NCI-H2196 (cell line): ENCODE data around the gene PINLYP.
A peak's percentile ranks its signal among the peaks of the same experiment; 100 is the strongest.
"Not testable (repeated sequence)": the region's sequence is repeated elsewhere in the genome, so short reads cannot be mapped to it uniquely, and the experiment has no call there.

Experiments
- DNase-seq: peaks from one replicate; lab custom pipeline; 2025; ENCODE audit not compliant: unreplicated experiment; lab: John Stamatoyannopoulos, UW

PINLYP gene

DNA sequence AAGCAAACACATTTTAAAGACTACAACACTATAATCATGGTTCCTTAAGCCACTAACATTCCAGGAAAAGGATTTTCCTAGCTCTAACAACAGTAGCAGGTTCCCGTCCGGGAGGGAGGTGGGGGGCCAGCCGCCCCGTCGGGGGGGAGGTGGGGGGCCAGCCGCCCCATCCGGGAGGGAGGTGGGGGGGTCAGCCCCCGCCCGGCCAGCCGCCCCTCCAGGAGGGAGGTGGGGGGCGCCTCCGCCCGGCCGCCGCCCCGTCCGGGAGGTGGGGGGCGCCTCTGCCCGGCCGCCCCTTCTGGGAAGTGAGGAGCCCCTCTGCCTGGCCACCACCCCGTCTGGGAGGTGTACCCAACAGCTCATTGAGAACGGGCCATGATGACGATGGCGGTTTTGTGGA is 27.7 kb upstream of the PINLYP start:
- not testable (repeated sequence) for DNase-seq

DNA sequence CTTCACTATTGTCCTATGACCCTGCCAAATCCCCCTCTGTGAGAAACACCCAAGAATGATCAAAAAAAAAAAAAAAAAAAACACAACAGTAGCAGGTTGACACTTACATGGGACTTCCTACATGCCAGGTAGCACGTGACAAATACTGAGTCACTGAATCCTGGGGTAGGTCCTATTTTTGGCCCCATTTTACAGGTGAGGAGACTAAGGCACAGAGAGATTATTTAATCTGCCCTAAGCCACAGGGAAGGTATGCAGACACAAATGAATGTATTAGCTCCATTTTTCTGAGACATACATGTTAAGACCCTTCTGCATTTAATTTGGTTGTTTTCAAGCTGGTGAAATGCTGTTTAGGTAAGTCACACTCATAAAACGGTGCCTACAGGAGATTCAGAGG is 26.9 kb upstream of the PINLYP start:
- no peak for DNase-seq

DNA sequence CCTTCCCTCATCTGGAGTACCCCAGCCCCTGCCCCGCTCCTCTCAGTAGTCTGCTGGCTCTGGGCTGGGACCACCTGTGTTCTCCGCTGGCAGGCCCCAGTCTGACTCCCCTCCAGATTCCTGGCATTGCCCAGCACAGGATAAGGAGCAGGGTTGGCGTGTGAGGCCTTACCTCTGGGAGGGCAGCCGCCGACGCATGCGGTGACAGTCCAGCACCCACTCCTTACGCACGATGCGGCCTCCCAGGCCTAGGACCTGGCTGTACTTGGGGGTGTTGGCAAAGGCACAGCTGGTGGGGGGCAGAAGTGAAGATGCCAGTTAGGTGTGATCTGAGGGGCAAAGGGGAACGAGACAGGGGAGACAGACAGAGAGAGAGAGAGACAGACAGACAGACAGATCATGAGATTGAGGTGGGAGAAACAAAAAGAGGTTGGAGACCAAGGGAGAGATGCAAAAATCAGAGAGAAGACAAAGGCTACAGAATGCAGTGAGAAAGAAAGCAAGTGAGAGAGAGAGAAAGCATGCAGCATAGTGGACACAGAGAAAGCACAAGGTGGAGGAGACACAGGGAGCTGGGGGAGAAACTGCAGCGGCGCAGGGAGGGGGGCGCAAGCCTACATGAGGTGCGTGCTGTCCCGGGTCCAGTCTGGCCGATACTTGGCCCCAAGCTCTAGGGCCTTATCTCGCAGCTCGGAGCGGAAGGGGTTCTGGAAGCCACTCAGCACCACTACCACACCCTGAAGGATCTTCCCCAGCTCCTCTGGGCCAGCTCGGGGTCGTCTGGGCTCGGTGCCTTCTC is 24.0 kb upstream of the PINLYP start:
- no peak for DNase-seq

DNA sequence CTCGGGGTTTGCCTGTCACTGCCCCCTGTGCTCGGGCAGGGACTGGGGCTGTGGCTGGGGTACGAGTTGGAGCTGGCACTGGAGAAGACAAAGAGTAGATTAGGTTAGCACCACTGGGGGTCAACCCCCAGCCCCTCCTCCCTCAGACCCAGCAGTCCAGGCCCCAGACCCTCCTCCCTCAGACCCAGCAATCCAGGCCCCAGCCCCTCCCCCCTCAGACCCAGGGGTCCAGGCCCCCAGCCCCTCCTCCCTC is 23.5 kb upstream of the PINLYP start:
- DNase-seq: no peak

DNA sequence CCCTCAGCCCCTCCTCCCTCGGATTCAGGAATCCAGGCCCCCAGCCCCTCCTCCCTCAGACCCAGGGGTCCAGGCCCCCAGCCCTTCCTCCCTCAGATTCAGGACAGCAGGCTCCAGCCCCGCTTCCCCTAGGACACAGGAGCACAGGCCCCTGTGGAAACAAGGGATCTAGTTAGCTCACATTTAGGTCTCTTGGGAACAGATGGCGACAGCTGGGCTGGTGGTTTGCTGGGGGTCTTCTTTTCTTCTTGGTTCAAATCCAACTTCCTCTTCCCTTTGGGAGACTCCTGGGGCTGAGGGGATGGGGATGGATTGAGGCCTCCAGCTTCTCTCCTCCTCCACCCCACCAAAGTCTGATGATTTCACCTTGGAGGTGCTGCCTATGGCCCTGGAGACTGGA is 23.0 kb upstream of the PINLYP start:
- DNase-seq: no peak

DNA sequence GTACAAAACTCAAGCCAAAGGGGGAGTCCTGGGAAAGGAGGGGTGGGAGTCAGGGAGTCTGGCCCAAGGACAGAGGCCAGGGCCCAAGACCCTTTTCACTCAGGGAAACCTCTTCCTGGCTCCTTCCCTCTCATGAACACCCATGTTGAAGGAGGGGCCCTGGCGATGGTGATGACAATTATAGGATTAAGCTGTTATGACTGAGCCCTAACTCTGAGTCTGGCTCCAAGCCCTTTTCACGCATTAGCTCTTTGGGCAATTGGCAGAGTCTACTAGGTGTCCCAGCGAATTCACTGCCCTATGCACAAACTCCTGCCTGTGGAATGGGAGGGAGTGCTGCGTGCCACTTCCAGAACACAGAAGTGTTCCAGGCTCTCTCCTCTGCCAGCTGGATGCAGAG is 21.9 kb upstream of the PINLYP start:
- DNase-seq: no peak

DNA sequence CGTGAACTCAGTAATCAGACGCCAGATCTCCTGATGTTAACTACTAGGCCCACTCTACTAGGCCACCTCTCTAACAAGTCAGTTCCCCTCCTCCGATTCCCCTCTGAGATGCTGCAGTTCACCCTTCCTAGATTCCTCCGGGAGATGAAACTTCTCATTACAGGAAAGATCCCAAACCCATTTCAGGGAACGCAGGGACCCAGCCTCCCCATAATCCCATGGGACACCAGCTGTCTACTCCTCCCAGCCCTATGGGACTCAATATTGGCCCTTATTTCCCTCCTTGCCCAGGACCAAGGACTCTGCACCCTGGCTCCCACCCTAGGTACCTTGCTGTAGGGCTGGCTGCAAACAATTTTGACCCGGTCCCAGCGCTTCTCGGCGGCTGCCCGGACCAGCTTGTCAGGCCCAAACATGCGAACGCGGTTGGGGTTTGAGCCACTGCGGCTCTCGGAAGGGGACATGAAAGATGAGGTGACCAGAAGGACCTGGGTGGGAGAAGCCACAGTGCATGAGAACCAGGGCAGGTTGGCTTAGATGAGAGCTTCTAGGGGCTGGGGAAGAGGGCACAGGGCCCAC is 21.2 kb upstream of the PINLYP start:
- no peak for DNase-seq

DNA sequence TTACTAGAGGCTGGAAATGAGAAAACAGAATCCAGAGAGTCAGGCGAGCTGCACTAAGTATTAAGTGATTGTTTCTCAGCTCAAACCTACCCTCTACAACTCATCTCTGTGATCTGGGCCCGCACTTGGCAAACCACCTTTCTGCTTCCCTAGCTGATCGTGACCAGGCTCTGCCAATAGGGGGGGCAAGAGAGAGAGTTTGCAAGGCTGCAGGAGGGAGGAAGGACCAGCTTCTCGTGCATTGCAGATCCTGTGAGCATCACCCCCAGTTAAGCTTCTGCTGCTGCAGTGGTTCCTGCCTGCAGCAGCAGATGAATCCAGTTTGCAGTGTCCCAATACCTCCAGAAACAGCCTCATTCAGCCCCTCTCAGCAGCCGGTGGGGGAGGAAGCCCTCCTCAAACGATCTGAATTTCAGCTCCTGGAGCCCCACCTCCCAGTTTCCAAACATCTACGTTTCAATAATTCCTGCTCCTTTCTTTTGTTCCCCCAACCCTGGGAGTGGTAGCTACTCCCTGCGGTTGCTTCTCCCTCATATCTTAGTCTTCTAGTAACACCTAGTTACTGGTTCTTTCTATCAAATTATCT is 20.3 kb upstream of the PINLYP start:
- peak; percentile 78 for DNase-seq

DNA sequence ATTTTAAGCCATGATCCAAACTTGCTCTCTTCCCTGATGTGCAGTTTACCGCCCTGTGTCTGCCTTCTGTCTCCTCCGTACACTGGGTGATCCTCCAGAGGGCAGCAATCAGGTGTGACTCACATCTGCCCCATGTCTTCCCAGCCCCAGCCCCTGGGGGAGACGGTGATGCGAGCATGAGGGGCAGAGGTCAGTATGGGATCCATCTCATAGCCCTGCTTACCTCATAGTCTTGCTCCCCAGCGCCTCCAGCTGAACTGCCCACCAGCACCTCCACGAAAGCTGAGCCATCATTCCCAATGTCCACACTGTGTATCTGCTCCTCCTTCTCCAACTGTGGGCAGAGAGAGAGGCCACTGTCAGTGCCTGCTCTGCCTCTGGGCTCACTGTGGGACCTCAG is 14.9 kb upstream of the PINLYP start:
- no peak for DNase-seq

DNA sequence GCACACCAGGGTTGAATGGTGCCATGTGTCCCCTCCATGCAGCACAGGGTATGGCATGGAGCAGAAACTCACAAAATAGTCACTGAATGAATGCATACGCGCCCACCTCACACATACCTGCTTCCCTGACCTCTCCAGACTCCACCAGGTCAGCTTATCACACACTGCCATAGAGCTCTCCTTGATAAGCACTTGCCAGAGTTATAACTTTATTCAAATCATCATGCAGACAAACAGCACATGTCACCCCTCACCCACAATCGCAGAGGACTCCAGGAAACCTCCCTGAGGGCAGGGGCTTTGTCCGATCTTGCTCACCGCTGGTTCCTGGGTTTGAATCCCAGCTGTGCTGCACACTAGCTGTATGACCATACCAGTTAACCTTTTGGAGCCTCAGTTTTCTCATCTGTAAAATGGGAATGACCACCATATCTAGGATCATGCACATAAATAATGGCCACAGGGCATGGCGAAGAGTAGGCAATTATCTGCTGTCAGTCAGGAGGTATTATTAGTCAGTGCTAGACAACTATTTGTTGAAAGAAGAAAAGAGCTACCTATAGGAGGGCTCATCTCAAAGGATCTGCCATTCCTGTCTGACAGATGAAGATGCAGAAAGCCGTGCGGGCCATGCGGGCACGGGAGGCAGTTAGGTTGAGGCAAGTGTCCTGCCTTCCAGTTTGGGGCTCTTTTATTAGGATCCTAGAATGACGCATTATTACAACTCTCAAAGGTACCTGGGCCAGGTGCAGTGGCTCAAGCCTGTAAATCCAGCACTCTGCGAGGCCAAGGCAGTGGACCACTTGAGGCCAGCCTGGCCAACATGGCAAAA is 14.2 kb upstream of the PINLYP start:
- no peak for DNase-seq

DNA sequence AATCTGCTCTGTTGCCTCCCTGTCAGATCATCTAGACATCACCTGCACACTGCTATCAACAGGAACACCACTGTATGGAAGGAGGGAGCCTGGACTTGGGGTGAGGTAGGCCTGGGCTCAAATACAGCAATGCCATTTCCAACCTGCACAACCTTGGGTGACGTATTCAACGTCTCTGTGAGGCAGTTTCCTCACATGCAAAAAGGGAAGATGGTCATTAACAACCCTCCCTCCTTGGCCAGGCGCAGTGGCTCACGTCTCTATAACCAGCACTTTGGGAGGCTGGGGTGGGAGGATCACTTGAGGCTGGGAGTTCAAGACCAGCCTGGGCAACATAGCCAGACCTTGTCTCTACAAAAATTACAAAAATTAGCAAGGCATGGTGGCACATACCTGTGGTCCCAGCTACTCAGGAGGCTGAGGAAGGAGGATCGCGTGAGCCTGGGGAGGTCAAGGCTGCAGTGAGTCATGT is 13.3 kb upstream of the PINLYP start:
- no peak for DNase-seq

DNA sequence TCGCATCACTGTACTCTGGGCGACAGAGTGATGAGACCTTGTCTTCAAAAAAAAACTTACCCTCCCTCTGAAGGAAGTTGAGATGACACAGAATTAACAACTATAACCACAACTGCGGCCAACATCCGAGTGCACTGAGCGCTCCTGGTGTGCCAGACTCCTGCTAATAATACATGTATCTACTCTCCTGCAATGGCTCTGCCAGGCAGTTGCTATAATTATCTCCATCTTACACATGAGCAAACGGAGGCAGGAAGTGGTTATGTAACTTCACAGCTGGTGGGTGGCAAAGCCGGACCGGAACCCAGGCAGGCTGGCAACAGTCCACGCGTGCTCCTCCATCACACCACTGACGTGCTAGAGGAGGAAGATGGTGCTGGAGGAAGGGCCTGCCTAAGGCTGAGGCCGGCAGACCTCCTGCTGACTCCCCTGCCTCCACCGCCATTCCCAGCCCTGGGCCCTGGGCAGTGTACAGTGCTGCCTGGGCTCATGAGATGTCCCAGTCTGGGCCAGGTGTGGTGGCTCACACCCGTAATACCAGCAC is 12.8 kb upstream of the PINLYP start:
- peak; percentile 80 for DNase-seq

DNA sequence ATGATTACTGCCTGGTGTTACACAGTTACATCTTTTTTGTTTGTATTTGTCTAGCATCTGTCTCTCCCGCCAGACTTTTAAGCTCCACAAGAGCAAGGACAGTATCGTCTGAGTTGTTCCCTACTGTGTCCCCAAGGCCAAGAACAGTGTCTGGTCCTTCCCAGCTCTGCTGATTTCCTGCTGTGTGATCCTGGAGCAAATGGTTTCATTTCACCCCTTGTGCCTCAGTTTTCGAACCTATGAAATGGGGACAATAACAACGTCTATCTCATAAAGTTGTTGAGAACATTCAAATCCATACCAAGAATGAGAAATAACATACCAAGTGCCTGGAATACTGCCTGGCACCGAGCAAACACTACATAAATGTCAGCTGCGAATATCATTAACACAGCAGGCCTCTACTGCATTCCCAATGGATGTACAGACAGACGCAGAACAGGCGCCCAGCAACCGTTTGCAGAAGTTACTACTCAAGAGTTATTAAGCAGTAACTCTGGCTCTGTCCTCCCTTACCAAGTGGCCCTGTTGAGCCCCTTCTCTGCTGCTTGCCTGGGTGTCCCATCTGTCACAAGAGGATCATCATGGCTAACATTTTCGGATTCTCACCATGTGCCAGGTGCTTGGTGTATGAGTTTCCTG is 11.7 kb upstream of the PINLYP start:
- no peak for DNase-seq

DNA sequence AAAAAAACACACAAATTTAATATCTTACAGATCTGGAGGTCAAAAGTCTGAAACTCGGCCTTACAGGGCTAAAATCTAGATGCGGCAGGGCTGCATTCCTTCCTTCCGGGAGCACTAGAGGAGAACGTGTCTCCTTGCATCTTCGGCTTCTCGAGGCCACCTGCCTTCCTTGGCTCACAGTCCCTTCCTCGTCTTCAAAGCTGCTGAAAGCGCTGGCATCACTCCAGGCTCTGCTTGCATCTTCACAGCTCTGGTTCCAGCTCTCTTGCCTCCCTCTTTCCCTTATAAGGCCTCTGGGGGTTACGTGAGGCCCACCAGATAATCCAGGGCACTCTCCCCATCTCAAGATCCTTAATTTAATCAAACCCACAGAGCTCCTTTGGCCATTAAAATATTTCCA is 10.8 kb upstream of the PINLYP start:
- DNase-seq: no peak

DNA sequence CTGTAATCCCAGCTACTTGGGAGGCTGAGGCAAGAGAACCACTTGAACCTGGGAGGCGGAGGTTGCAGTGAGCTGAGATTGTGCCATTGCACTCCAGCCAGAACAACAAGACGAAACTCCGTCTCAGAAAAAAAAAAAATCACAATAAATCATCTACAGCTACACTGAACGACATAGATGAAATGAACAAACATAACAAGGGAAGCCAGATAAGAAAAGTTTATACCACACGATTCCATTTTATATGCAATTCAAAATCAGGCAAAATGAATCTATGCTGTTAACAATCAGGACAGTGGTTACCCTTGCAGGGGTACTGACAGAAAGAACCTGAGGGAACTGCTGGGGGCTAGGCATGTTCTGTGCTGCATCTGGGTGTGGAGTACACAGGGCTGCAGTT is 5.9 kb upstream of the PINLYP start:
- no peak for DNase-seq

DNA sequence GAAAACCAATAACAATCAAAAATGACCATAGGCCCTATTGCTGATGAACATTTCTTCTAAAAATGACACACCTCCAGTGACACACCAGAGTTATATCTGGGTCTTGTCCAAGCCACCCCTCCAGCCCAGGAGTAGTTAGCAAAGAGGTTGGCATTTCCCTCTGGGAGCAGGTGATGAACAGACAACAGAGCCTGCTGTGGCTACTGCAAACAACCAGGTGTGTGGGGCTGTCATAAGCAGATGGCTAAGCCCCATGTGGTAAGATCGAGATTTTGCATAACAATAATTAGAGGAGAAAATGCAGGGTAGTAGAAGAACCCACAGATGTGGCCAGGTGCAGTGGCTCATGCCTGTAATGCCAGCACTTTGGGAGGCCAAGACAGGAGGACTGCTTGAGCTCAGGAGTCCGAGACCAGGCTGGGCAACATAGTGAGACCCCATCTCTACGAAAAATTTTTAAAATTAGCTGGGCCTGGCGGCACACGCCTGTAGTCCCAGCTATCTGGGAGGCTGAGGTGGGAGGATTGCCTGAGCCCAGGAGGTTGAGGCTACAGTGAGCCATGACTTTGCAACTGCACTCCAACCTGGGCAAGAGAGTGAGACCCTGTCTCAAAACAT is 5.3 kb upstream of the PINLYP start:
- DNase-seq: peak; percentile 83

DNA sequence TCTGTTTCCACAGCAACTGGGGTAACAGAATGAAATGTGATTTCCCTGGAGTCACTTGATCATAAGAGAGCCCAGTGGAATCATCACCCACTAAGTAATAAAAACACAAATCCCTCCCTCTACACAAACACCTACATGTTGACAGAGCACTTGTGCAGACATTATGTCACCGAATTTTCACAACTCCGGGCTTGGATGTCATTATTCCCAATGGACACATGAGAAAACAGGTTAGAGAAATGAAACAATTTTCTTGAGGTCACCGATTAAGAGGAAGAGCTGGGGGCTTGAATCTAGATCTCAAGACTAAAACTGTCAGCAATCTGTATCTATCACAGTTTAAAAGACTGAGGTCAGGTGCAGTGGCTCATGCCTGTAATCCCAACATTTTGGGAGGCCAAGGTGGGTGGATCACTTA is 3.4 kb upstream of the PINLYP start:
- peak; percentile 72 for DNase-seq

DNA sequence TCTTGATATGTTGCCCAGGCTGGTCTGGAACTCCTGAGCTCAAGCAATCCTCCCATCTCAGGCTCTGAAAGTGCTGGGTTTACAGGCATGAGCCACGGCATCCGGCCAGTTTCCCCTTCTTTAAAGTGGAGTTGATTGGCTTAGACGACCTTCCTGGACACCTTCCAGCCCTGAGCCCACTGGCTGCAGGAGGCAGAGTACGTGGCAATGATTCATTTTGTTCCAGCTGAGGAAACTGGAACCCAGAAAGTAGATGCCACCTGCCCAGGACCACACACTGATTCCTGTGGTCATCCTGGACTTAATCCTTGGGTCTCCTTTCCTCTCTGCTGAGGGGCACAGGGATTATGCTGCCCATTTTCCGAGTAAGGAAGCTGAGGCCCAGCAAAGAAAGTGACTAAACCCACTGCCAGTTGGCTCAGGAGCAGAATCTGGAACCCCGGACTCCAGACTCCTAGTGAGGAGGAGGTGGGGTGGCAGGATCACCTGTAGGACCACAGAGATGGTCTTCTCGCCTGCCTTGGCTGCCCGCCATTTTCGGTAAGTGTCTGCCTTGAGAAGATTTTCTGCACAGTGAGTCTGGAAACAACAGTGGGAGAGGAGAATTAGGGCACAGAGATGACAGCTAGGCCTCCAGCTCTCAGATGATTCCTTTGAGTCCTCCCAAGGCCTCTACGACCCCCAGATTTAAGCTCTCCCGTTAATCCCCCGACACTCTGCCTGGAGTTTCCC is 1.0 kb upstream of the PINLYP start:
- DNase-seq: no peak

DNA sequence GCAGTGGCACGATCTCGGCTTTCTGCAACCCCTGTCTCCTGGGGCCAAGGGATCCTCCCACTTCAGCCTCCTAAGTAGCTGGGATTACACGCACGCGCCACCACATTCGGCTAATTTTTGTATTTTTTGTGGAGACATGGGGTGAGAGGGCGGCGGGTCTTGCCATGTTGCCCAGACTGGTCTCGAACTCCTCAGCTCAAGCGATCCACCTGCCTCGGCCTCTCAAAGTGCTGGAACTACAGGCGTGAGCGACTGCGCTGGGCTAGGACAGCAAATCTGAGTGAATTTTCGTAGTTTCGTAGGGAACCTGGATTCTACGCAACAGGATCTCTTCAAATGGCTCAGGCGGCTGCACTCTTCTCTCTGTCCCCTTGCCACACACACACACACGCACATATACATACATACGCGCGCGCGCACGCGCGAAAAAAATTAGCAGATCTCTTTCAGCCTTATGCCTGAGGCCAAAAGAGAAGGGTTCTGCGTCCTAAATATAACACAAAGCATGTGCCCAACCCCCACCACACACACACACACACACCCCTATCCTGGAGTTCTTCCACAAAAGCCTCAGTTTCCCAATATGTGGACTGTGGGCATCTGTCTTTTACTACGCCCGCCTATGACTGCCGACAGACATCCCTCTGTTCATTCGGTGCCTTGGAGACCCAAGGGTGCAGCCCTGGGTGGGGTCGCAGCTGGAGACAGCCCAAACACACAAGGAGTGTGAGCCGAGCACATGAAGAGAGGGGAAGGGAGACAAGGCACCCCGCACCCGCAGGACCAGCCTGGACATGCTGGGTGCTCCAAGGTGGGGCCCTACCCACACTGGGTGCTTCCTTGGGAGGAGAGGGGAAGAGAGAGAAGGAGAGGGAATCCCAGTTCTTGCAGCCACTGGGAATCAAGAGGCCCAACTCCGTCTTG is 616 bp downstream of the PINLYP start:
- DNase-seq: no peak
